GM12872 (cell line): ENCODE results near the gene IDI1.

Source experiments
- CTCF ChIP-seq: IDR thresholded peaks from 3 replicates; pipeline ENCODE4 v1.5.1; 2011; ENCODE audit warnings: low read depth, mild to moderate bottlenecking, low read length, moderate library complexity; ENCODE audit not compliant: insufficient read depth

The IDI1 gene

DNA sequence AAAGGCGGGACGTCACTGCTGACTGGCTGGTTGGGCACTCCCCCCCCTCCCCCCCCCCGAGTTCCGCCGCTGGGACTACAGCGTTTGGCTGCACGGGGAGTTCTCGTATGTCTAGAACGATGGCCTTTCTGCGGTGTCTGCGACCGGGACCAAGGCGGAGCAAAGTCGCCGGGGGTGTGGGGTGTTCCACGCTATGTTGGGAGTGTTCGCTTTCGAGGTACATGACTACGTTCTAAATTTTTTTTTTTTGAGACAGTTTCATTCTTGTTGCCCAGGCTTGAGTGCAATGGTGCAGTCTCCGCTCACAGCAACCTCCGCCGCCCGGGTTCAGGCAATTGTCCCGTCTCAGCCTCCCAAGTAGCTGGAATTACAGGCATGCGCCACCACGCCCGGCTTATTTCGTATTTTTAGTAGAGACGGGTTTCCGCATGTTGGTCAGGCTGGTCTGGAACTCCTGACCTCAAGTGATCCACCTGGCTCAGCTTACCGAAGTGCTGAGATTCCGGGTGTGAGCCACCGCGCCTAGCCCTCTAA is 573 bp upstream of the IDI1 start:
- no peak for TF ChIP-seq CTCF

DNA sequence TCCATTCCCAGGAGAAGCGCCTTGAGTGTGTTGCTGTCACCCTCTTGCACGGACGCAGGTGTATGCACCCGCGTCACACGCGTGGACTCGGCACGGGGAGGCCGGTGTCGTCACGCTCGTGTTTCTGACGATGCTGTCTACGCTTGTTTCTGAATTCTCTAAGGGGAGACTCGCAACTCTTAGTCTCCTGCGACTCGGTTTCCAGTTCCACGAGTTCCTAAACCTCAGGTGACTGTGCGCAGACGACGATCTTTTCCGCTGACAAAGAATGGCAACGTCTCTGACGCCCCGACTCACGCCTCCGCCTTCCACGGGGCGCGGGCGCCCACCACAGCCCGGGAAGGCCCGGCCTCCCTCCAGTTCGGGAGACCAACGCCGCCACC is 579 bp downstream of the IDI1 start:
- no peak for TF ChIP-seq CTCF

- TF ChIP-seq CTCF: no peak
Measured at GRCh38 chr10:1047937-1048336, 982 bp downstream of the IDI1 start.

DNA sequence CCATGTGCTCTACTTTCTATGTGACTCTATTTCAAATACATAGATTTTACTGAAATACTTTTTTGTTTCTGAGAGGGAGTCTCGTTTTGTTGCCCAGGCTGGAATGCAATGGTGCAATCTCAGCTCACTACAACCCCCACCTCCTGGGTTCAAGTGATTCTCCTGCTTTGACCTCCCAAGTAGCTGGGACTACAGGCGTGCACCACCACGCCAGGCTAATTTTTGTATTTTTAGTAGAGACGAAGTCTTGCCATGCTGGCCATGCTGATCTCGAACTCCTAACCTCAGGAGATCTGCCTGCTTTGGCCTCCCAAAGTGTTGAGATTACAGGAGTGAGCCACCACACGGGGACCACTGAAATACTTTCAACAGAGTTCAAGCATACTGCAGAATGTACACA is 3.5 kb downstream of the IDI1 start:
- TF ChIP-seq CTCF: no peak

GRCh38 chr10:1044964-1045363 is 4.0 kb downstream of the IDI1 start:
- TF ChIP-seq CTCF: no peak

DNA sequence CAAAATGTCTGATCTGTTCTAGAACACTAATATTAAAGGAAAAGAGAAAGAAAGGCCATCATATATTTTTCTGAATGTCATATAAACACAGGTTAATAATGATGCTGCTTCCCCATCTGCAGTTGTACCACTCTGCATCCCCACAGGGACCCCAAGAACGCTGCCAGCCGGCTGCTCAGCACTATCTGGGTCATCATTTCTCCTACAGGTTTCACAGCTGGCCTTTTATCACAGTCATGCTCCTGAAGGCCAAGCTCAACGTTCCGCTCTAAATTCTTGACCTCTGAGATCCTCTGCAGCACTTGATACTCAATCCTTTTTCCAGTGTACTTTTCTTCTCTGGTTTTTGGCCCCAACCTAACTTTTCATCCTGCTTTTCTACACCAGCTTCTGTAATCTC is 4.8 kb downstream of the IDI1 start:
- TF ChIP-seq CTCF: no peak

GRCh38 chr10:1043532-1043995 is 5.4 kb downstream of the IDI1 start:
- no peak for TF ChIP-seq CTCF
